Esophagus squamous epithelium (tissue), 4 donors: ENCODE data around the gene KRT35.

Experiments used
- CTCF ChIP-seq, 6 experiments: fragments of 450-650 bp in 4 of 6; fragments of 200-600 bp in 2 of 6; sonication (generic) in 2 of 6; IDR thresholded peaks; one replicate each; pipeline ENCODE4 v1.5.1; 2016 to 2019; ENCODE audit warnings: antibody characterized with exemption in 6 of 6, mild to moderate bottlenecking in 4 of 6, moderate library complexity in 4 of 6
- POLR2A ChIP-seq, 4 donors: fragments of 450-650 bp; IDR thresholded peaks; one replicate each; pipeline ENCODE4 v1.6.1; 2017; ENCODE audit warnings: antibody characterized with exemption in 4 of 4, mild to moderate bottlenecking in 4 of 4, moderate library complexity in 3 of 4

GRCh38 chr17:41466988-41467387, 14.0 kb downstream of the KRT35 start, which contains the start of gene KRT32:
- TF ChIP-seq CTCF (IDR thresholded peaks at IDR 0.05) (no peak), POLR2A (IDR thresholded peaks at IDR 0.05) (no peak)
